GM19438 (cell line): ENCODE measurements around the gene NTRK3.

ENCODE experiments used
- ATAC-seq: cut with Tn5 transposase; IDR thresholded peaks from one replicate; pipeline ENCODE4 v1.9.1; 2021; ENCODE audit warnings: low read depth; ENCODE audit not compliant: unreplicated experiment

Gene NTRK3

DNA sequence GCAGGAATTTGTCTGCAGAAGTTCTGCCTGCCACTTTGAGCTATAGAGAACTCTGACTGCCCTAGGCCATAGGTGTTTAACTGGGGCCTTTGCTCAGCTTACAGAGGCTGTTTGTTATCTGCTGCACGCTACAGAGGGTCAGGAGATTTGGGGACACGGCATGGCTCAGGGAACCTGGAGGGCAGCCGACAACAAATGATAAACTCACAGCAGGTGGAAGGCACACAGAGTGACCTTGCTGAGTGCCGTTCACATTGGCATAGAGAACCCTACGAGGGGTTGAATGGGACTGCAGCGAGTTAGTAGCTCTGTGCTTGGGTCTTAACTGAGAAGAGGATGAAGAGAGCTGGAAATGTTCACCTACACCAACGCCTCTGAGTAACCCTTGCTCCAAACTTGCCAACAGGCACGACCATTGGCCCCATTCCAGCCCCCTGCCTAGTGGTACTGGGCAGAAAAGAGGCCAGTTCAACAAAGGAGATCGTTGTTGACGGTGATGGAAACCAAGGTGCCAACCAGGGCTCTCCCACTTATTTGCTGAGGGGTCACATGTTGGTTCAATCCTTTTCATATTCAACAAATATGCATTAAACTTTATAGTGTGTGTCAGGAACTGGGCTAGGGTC is 301.1 kb downstream of the NTRK3 start:
- ATAC-seq, result no peak

DNA sequence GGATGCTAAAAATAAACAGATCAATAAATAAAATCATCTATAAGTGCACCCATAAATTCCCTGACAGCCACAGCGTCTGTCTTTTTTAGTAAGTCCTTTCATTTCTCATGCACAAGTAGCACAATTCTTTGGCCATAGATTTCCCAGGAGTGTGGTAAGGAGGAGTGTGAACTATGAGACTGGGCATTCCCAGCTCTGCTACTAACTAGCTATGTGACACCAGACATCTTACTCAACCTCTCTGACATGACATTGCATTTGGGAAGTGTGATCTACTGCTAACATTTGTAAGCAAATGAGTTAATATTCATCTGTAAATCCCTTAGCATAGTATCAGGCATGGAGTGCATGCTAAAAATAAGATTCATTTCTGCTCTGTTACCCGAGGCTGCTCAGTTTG is 301.7 kb downstream of the NTRK3 start:
- no peak for ATAC-seq

DNA sequence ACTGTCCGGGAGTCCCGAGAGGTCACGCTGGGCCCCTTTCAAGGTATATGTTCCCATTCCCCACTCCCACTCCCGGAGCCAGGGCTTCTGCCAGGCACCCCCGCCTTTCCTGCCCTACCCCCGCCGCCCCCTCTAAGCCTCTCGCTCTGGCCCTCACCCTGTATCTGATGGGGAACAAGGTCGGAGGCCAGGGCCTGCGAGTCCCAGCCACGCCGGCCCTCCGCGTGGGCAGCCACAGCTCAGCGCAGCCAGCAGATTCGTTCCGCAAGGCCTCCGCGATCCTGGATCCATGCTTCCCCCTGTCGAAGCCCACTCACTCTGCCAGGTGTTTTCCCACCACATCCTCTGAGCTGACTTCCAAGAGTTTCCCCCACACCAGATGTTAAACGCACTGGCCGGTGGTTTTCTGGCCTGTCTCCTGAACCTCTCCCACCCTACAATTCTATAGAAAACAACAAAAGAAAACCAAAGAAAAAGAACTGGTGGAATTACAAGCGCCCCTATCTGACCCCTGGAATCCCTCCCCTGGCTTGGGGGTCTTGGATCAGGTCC is 303.7 kb downstream of the NTRK3 start:
- no peak for ATAC-seq

DNA sequence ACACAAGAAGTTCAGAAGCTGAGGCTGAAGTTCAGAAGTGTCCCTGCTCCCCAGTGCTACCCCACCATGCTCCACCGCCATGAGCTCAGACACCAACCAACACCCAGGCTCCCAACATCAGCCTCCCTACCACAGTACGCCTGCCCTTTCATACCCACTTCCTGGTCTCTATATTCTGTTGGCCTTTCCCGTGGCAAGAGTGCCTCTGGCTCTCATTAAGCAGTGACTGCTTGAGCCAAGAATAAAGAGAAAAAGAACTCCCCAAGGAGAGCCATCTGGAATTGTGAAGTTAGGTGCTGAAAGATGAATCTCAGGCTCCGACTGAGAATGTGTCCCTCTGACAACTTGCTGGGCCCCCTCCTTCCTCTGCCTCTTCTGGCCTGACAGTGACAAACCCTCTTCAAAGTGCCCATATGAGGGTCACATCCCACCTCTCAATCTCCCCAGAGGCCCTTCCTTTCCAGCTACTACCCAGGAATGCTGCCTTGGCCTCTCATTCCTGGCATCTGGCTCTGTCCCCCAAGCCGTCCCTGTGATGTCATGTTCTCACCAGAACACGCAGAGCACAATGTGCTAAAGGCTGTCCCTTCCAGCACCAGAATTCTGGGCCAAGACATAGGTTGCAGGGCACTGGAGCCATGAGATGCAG is 306.8 kb downstream of the NTRK3 start:
- no peak for ATAC-seq

DNA sequence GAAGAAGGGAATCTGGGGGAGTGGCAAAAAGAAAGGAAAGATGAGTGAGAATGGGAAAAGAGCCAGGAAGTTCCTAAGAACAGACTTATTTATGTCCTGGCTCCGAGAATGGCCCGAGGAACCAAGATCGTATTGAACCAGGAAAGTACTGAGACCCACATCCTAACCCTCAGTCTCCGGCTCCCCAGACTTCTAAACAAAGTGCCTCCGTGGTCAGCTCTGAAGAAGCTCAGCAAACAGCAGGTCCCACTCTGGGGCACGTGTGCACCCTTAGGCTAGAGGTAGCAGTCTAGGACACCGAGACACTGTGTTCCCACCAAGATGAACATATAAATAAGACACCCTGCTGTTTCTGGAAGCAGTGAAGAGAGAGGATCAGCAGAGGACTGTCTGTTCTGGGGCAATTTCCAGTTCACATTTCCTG is 307.4 kb downstream of the NTRK3 start:
- ATAC-seq, result no peak

DNA sequence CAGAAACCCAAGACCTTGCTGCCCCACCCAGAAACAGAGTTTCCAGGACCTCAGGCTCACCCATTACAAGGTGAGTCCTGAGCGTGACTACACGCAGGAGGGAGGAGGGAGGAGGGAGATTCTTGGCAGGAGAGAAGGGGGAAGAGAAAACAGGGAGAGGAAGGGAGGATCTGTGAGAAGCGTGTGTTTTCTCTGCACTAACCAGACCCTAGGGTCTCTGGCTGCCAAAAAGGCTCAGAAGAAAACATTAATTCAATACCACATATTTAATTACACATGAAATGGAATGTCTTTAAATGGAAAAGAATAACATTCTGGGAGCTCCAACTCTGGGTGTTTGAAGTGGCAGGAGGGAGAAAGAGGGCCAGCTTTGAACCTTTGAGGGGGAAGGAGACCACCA is 309.0 kb downstream of the NTRK3 start:
- no peak for ATAC-seq

DNA sequence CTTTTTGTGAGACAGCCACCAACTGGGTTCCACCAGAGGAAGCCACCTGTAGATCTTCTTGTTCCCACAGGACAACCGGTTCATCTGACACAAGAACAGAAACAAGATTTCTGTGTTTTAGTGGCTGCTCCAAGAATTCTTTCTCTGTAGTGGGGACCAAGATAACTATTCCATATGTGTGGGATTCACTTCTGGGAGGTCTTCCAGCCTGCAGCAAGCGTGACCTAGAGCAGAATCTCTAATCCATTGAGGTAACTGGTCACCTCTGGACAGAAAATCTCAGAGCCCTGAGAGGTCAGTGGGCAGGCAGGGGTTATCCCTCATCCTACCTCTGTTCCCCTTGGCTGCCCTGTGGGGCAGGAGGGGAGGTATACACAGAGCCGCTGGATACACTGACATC is 311.3 kb downstream of the NTRK3 start:
- ATAC-seq, result no peak

DNA sequence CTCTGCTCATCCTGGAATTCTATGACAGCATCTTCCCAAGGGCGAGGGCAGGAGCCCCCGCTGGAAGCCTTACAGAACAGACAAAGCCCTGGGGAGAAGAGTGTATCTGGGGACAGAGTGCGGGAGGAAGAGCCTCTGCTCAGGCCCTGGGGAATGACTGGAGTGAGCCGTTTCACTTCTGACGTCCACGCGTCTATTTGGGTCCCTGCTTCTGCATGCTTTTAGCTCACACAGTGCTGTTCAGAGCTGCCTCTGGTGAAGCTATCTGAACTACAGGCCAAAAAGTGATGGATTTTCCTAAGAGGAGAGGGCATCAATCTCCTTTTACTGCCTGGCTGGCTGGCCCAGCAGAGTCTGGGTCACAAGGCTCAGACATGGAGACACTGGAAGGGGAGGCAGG is 311.8 kb downstream of the NTRK3 start:
- no peak for ATAC-seq

DNA sequence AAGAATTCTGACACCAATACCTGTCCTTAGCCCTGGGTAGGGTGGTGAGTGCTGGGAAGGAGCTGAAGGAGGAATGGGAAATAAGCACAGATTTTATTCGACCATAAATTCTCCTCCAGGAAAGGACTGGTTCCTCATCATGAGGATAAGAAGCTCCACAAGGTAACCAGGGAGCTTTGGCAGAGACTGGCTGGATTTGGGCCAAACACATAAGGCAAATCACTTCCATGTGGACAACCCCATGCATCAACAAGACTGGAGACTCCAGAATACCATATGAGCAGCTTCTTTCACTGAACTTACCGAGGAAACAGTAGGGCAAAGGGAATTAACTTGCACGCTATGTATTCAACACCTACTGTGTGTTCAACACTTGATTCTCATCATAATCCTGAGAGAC is 312.5 kb downstream of the NTRK3 start:
- no peak for ATAC-seq

DNA sequence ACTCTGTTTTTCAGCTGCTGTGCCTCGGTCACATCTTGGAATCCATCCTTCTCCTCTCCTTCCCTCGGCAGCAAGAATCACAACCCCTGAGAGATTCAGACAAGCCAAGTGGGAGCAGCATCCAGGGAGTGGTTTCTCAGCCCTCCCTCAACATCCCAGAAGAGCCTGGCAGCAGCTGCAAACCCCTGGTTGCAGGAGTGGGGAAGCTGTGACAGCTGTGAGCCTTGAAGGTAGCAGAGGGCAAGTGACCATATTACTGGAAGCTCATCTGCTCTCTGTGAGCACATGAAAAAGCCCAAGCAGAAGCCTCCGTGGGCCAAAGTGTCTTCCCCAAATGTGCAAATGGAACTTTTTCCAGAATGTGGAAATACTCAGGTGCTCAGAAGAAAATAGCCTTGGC is 312.9 kb downstream of the NTRK3 start:
- no peak for ATAC-seq

DNA sequence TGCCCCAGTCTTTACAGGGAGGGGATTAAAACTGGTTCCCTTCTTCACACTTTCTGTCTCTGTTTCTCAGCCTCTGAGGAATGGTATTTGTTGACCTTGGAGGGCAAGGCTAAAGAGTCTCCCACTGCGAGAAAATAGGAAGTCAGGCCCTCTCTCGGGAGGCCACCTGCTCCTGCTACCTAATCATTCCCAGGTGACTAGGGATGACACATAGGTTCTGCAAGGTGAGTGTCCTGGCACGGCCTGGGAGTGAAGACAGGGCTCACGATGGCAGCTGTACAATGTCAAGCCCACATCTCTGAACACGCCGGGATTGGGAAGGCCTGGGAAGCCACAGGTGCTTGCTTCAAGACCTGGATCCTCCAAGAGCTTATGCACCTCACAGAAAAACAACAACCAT is 314.2 kb downstream of the NTRK3 start:
- no peak for ATAC-seq

DNA sequence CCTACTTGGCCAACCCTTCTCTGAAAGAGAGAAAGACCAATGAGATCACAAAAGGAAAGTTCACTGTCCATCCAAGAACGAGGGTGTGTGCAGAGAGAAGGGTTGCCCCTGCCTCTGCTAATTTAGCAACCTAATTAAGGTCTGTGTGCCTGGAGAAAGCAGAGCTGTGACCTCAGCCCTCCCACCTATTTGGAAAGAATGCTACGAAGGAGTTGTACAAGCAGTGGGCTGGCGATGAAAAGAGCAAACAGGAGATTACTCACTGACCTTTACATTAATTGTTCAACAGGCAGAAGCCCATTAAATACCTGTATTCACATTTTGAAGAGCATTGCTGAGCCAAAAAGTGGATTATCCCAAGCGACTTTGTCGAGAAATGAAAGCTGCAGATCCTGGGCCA is 314.9 kb downstream of the NTRK3 start:
- no peak for ATAC-seq

DNA sequence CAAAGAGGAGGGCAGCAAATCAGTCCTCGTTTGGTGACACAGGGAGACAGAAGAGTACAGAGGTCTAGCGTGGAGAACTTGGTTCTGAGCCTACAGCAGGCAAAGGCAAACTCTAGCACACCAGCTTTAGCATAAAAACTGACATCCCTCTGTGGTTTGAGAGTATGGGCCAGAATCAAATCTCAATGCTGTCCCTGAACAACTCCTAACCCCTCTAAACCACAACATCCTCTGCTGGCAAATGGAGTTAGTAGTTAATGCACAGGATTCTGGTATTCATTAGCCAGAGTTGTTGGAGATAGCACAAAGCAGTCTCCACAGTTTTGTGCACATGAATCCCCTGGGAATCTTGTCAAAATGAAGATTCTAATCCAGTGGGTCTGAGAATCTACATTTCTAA is 315.8 kb downstream of the NTRK3 start:
- ATAC-seq, result no peak

DNA sequence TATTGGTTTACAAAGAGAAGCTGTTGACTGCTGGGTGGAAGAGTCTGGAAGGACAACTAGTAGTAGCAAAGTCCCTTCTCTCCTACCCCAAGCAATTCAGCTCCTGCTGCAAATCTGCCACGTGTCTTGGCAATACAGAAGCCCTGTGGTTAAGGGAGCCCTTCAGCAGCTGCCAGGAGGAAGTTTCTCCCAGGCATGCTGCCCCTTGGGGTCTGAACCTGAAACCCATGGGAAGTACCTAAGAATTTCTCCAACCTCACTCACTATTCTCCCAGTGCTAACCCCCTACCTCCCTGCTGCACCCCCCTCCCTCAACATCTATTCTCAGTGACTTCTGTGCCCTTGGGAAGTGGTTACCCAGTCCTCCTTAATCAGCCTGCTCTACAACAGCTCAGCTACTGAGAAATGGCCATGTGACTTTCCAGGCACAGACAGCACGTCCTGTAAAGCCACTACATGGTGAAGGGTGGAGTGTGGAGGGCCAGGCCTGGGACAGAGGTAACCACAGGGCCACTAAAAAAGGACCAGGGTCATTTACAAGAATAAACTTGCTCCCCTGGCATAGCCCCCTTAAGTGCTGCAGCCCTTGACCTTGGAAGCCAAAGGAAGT is 316.6 kb downstream of the NTRK3 start:
- ATAC-seq, result no peak

DNA sequence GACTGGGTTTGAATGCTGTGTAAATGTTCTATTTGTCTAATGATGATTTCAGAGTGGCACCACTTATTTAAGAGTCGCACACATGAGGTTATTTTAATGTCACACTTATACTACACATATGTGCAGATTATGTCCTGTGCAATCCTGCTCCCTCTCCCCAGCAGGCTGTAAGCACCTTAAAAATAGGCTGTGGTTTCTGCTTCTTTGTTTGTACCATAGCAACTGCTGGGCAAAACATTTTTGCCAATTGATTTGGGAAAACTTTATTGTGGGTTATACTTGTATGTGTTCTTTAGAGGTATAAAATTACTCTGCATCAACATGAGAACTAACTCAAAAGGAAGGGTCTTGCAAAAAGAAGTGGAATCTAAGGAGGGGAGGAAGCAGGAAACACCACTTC is 318.5 kb downstream of the NTRK3 start:
- ATAC-seq, result no peak

DNA sequence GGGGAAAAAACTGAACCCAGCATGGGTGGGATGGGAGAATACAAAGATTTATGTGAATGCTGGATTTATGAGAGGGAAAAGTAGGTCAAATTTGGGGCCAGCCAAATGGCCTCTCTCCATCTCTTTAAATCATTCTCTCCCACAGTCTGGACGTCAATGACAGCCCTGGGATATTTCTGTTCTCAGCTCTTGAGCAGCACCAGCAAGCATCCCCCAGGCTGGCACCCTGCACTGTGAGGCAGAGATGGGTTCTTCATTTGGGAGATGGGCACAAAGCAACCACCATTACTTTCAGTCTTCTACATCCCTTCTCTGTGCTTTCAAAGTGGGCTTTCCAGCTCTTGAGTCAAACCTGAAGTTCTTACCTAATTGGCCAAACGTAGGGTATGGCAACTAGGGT is 321.0 kb downstream of the NTRK3 start:
- no peak for ATAC-seq

DNA sequence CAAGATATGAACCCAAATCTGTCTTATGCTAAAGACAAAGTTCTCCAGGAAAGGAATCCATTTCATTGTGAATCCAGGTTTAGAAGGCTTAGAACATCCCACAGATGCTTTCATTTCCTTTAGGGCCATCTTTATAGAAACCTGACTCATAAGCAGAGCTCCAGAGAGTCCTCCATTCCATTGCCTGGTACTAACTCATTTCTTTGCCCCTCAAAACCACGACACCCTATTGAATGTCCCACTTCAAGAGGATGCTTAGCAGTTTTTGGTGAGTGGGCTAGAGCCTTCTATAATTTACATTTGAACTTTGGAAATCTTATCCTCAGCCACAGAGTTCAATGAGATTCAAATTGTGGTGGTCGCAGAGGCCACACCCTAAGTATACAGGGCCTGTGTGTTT is 325.0 kb downstream of the NTRK3 start:
- no peak for ATAC-seq

DNA sequence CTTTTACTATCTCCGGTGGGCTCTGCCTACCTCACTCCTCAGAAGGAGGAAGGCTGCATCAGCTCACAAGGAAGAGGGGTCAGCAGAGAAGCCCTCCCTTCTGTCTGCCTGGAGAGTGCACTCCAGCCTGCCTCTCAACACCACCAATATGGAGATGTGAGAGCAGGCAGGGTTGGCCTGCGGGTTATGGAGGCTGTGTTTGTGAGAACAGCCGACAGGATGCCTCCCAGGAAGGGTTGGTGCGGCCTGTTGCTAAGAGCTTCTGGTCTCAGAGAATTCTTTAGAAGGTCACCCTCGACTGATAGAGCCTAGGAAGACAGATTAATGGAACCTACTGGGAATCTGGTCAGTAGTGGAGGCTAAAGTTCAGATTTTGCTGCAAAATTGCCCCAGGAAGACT is 326.1 kb downstream of the NTRK3 start:
- no peak for ATAC-seq

DNA sequence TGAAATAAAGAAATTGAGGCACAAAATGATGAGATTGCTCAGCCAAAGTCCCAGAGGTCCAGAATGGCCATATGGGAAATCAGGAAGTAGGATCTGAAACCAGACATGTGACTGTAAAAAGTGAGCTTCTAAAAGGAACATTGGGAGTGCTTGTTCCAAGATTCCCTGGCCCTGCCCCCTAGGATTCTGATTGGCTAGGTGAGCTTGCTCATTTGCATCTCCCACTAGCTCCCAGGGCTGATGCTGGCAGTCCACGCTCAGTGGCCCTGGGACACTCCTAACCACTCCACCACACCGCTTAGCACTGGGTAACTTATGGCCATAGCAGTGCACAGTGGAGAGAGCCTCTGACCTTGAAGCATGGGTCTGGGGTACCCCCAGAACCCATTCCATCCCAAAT is 326.7 kb downstream of the NTRK3 start:
- no peak for ATAC-seq

DNA sequence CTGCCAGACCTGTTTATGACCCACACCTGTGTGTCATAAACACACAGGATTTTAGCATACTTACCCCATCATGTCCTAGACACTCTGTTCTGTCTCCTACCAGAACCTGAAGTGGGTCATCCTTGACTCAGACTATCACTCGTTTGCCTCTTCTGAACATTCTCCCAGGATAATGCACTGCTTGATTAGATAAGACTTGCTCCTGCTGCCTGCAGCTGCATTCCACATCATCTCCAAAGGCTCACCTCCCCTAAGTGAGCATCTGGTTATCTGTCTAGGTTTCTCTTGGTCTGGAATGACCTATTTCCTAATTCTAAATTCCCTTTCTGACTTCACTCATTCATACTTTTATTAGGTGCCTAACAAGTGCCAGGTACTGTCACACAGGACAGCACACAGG is 332.1 kb downstream of the NTRK3 start:
- ATAC-seq, result no peak

DNA sequence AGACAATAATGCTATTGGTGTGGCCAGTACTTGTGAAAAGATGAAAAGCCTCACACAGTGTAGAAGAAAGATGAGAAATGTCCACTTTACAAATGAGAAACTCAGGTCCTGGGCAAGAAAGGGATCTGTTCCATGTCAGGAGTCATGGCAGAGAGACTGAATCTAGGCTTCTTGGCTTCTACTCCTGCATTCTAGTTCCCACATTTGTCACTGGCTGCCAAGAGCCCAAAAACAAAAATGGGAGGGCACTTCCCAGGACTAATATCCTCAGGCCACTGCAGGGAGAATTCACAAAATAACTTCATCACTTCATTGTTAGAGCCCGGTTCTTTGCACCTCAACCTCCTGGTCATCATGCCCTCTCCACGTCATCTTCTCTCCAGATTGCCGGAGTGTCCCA is 337.5 kb downstream of the NTRK3 start:
- no peak for ATAC-seq

DNA sequence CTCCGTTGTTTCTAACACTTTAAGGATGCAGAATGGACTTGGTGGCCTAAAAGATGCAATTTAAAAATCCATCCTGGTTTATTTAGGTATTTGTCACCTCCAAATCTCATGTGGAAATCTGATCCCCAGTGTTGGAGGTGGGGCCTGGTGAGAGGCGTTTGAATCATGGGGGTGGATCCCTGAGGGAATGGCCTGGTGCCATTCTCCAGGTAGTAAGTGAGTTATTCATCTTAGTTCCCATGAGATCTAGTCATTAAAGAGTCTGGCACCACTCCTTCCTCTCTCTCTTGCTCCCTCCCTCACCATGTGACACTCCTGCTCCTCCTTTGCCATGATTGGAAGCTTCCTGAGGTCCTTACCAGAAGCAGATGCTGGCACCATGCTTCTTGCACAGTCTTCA is 339.1 kb downstream of the NTRK3 start:
- no peak for ATAC-seq
